NCI-H524 treated with DMSO at 0.1 percent for 48 hours (cell line): ENCODE measurements around the gene DBF4B.
"Not testable (repeated sequence)": the region's sequence is repeated elsewhere in the genome, so short reads cannot be mapped to it uniquely, and the experiment has no call there.

Source experiments
- DNase-seq: peaks from one replicate; lab custom pipeline; 2025; lab: John Stamatoyannopoulos, UW

DBF4B gene

GRCh38 chr17:44733753-44734152, 25.3 kb downstream of the DBF4B start:
- no peak for DNase-seq

- no peak for DNase-seq
These were observed 25.8 kb downstream of the DBF4B start for GRCh38 chr17:44734272-44734671.

- no peak for DNase-seq
These were observed 28.2 kb downstream of the DBF4B start for GRCh38 chr17:44736551-44737240.

GRCh38 chr17:44738214-44738906, 29.9 kb downstream of the DBF4B start:
- DNase-seq = no peak

GRCh38 chr17:44741316-44741715, 32.9 kb downstream of the DBF4B start:
- no peak for DNase-seq

GRCh38 chr17:44745301-44745700, 36.8 kb downstream of the DBF4B start:
- DNase-seq = no peak

- DNase-seq = not testable (repeated sequence)
These were observed 37.3 kb downstream of the DBF4B start for GRCh38 chr17:44745738-44746137.

- no peak for DNase-seq
These were observed 39.1 kb downstream of the DBF4B start for GRCh38 chr17:44747566-44747965.

GRCh38 chr17:44749076-44749979, 40.9 kb downstream of the DBF4B start:
- no peak for DNase-seq

- no peak for DNase-seq
These were observed 41.5 kb downstream of the DBF4B start for GRCh38 chr17:44749980-44750318.

GRCh38 chr17:44751331-44751730, 42.9 kb downstream of the DBF4B start:
- no peak for DNase-seq

GRCh38 chr17:44751806-44752205, 43.3 kb downstream of the DBF4B start:
- DNase-seq = no peak

GRCh38 chr17:44752953-44753861, 44.7 kb downstream of the DBF4B start:
- no peak for DNase-seq

- DNase-seq = no peak
These were observed 45.8 kb downstream of the DBF4B start for GRCh38 chr17:44754276-44754675.

GRCh38 chr17:44755180-44755579, 46.7 kb downstream of the DBF4B start:
- not testable (repeated sequence) for DNase-seq

- no peak for DNase-seq
These were observed 48.8 kb downstream of the DBF4B start for GRCh38 chr17:44757045-44757917.

- DNase-seq = no peak
These were observed 49.5 kb downstream of the DBF4B start for GRCh38 chr17:44757918-44758413.

GRCh38 chr17:44758414-44759085, 50.1 kb downstream of the DBF4B start, which contains the start of gene ADAM11:
ADAM11 (plus strand) TSS chr17:44758988; CDS start chr17:44759200, 212 bp downstream.
- no peak for DNase-seq

- DNase-seq = no peak
These were observed 50.8 kb downstream of the DBF4B start for GRCh38 chr17:44759086-44759915.
